GM18858 (cell line): ENCODE measurements around the gene MBD1.
"Not testable (repeated sequence)": the region's sequence is repeated elsewhere in the genome, so short reads cannot be mapped to it uniquely, and the experiment has no call there.

Experiments used
- ATAC-seq: cut with Tn5 transposase; IDR thresholded peaks from one replicate; pipeline ENCODE4 v1.9.1; 2021; ENCODE audit not compliant: unreplicated experiment

The MBD1 gene

GRCh38 chr18:50274044-50274442 lies 7.3 kb downstream of the MBD1 start:
- ATAC-seq: no peak

DNA sequence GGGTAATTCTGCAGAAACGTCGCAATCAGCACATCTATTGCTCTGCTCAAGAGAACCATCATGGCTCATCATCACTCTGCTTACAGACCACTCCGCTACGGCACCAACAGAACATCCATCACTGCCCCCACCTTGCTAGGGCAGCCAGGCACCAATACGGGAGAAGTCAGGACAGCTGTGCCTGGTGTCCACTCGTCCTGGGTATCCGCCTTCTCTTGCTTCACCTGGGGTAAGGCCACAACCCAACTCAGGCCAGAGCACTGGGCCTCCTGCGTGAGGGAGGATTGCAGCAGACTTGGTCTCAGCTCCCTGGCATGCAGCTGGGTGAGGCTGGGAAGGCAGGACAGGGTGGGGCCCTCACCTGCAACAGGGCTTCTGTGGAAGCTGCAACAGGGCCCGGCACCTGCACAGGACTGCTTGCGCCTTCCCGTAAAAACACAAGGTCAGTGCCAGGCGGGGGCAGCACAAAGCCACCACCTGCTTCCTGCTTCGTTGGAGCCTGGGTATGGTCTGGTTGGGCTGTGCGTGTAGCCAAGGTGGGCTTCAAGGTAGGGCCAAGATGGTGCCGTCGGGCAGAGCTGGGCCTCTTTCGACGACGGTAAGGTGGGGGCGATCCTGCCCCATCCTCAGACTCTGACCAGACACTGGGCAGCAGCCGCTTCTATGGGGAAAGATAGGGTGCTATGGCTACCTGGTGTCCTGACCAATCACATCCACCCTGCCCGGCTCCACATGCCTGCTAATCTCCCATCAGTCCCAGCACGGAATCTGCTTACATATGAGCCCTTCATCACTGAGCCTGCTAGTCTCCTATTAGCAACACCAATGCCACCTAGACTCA lies 7.9 kb downstream of the MBD1 start:
- no peak for ATAC-seq

DNA sequence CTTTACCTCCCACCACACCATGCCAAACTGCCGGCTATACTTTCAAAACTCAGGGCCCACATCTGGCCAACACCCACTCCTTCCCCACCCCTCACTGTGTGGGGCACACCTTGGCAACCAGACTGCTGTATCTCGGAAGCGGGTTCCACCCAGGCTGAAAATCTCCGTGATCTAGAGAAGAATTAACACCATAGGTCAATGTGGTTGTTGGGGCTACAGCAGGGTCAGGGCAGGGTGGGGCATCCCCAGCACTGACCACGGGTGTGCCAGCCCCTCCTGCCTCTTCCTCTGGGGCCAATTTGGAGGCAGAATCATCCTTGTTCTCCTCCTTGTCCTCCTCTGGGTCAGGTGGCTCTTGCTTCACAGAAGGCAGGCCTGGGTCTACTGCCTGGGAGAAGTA lies 8.8 kb downstream of the MBD1 start:
- no peak for ATAC-seq

GRCh38 chr18:50268022-50268747 lies 13.1 kb downstream of the MBD1 start:
- peak; percentile 69 for ATAC-seq

- ATAC-seq: peak; percentile 68
Observed at GRCh38 chr18:50266248-50266704, 15.0 kb downstream of the MBD1 start, which contains the start of gene CFAP53. CFAP53 (minus strand) TSS chr18:50266495; CDS start chr18:50266404, 91 bp downstream.

DNA sequence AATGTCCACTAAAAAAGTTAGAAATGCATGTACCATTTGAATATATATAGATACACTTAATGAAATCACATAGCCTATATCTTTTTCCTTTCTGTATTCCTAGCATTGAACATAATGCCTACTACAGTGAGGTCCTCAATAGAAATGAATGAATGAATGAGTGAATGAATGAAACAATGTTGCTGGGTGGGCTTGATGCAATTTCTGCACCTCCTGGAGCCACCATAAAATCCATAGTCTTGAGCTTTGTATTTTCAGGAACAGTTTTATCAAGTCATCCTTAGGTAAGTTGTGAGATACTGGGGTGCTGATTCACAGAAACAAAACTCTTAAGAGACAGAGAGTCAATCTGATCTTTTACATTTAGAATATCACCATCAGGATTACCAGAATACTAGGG lies 18.3 kb downstream of the MBD1 start:
- ATAC-seq: no peak

DNA sequence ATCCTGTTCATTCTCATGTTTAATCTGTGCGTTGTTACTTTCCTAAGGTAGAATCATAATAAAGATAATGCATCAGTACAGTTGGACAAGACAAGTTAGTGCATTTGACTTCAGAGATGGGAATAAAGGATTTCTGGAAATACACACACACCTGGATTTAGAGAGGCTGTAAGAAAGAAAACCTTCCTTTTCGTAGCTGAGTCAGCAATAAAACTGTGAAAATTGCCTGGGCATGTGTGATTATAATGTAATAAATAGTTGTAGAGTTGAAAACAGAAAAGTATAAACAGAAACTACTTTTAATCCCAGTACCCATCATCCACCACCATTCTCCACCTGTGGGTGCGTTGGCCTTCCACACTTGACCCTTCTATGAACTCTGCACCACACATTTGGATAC lies 30.4 kb downstream of the MBD1 start:
- ATAC-seq: no peak

DNA sequence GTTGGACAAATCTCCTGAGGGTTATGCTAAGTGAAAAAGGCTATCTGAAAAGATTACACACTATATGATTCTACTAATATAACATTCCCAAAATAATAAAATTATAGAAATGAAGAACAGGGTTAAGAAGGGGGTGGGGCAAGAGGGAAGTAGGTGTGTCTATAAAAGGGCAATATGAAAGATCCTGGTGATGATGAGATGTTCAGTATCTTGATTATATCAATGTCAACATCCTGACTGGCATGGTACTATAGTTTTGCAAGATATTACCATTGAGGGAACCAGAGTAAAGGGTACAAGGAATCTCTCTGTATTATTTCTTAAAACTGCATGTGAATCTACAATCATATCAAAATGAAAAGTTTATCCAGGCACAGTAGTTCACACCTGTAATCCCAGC lies 31.7 kb downstream of the MBD1 start:
- ATAC-seq: no peak

- no peak for ATAC-seq
Observed at GRCh38 chr18:50247561-50247960, 33.8 kb downstream of the MBD1 start.

DNA sequence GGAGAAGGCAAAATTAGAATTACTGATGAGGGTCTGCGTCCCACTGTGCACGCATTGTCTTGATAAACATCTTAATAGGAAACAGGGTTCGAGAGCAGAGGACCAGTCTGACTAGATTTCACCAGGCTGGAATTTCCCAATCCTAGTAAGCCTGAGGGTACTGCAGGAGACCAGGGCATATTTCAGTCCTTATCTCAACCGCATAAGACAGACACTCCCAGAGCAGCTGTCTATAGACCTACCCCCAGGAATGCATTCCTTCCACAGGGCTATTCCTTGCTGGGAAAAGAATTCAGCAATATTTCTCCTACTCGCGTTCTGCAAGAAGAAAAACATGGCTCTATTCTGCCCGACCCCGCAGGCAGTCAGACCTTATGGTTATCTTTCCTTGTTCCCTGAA lies 39.6 kb downstream of the MBD1 start:
- ATAC-seq: not testable (repeated sequence)

DNA sequence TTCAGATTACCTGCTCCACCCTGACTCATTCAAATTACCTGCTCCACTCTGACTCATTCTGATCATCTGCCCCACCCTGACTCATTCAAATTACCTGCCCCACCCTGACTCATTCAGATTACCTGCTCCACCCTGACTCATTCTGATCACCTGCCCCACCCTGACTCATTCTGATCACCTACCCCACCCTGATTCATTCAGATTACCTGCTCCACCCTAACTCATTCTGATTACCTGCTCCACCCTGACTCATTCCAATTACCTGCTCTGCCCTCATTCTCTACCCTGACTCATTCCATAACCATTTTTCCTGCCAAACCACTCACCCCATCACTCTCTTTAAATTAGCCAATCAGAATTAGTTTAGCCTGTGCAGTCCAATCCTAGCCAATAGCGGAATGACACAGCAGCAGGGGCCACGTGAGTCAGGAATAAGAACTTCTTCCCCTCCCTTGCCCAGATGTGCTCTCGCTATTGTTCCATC lies 41.2 kb downstream of the MBD1 start:
- ATAC-seq: no peak

DNA sequence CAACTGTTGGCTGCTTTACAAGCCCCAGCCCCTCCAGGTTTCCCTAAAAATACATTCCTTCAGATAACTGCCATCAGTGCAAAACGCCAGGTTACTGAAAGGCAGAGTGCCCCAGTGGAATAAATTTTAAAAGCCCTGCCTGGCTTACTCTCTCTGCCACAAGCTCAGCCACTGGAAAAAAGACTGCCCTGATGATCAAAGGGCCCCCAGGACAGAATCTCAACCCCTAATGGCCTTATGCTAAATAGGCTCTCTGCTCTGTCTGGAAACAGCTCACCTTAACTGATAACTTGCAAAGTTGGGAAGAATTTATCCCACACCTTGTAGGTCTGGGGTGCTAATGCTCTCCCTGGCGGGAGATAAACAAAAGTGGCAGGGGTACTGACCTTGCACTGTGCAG lies 48.9 kb downstream of the MBD1 start:
- ATAC-seq: no peak

DNA sequence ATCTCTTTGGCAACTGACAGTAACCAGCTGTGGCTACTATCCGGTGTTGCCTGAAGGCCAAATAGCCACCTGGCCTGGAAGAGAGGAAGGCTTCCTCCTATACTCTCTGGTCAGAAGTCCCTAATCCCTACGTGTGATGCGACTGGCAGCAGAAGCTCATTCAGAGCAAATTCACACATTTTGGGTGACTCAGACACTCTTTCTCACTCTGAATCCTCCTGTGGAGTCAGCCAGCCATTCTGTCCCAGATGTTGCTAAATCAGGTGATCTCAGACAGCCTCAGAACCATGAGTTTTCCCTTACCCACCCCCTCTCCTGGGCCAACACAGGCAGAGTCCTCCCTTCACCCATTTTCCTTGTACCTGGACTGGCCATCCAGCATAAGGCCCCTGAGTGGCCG lies 49.7 kb downstream of the MBD1 start:
- ATAC-seq: no peak

DNA sequence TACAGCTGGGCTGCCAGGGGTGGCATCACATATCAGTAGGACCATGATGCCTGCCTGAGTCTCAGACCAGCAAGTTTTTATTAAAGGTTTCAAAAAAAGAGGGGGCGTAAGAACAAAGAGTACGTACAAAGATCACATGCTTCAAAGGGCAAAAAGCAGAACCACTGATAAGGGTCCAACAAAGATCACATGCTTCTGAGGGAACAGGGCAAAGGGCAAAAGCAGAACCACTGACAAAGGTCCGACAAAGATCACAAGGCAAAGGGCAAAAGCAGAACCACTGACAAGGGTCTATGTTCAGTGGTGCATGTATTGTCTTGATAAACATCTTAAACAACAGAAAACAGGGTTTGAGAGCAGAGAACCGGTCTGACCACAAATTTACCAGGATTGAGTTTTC lies 61.1 kb downstream of the MBD1 start:
- not testable (repeated sequence) for ATAC-seq
